GM12875 (cell line): ENCODE measurements around the gene NTN3.

ENCODE experiments used
- H3K4me3 ChIP-seq: one replicate; pipeline ENCODE4 v1.5.1; 2011; ENCODE audit warnings: low read depth, low read length, control low read depth
- CTCF ChIP-seq: IDR thresholded peaks from 2 replicates; pipeline ENCODE4 v1.5.1; 2011; ENCODE audit warnings: low read depth, mild to moderate bottlenecking, control low read depth, inconsistent platforms, low read length, moderate library complexity, borderline replicate concordance; ENCODE audit not compliant: insufficient read depth

The NTN3 gene

DNA sequence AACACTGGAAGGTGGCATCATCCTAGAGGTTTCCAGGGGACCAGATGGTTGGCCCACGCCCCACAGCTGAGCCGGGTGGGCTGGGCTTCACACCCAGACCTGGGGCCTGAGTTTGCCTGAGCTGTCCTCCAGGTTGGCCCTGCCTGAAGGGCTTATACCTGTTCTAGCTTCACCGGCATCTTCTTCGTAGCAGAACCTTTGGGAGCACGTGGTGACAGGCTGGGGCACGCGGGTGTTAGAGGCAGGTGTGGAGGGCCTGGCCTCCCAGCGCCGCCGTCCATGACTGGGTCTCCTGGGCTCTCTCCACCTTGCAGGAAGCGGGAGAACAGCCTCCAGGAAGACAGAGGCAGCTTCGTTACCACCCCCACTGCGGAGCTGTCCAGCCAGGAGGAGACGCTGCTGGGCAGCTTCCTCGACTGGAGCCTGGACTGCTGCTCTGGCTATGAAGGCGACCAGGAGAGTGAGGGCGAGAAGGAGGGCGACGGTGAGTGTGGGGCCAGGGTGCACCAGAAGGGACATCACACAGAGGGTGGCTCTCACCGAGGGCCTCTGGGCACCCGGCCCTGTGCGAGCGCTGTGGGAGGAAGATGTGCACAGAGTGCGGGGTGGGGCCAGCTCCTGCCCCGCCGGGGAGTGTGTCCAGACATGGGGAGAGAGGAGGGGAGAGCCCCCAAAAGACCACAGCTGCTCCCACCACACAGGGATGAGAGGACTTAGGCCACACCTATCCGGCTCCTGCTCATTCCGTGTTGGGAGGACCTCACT lies 15.8 kb upstream of the NTN3 start:
- no peak for TF ChIP-seq CTCF
- no peak overlapping the region for H3K4me3 ChIP-seq

- no peak overlapping the region for H3K4me3 ChIP-seq
- TF ChIP-seq CTCF = no peak
These were observed 14.4 kb upstream of the NTN3 start for GRCh38 chr16:2456551-2457153.

DNA sequence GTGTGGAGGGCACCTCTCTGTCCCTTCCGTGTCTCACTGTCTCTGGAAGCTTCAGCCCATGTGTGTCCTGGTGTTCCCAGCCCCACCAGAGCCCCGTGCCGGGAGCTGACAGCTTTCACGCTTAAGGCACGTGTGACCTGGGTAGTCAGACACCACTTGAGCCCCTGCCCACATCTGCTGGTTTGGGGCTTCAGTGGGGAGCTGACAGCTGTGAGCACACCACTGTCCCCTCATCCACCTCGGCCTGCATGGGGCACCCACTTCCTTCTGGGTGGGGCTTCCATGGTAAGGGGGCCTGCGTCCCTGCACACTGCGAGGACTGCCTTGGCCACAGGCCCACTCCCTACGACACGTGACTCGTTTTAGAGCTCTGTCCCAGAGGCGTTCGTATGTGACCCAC lies 13.8 kb upstream of the NTN3 start:
- no peak for TF ChIP-seq CTCF
- H3K4me3 ChIP-seq = no peak overlapping the region

DNA sequence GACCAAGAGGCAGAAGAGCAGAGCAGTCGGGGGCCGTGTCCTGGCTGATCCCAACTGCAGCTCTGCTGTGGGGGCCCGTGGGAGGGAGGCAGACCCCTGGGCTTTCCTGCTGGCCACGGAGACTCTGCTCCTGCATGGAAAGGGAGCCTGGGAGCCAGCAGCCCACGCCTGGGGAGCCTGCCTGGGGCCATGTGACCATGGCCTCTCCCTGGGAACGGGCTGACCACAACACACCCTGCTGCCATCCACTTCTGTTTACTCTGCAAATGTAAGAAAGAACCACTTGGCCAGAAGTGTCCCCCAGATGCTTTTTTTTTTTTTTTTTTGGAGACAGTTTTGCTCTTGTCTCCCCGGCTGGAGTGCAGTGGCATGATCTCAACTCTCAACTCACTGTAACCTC lies 13.2 kb upstream of the NTN3 start:
- H3K4me3 ChIP-seq = no peak overlapping the region
- no peak for TF ChIP-seq CTCF

DNA sequence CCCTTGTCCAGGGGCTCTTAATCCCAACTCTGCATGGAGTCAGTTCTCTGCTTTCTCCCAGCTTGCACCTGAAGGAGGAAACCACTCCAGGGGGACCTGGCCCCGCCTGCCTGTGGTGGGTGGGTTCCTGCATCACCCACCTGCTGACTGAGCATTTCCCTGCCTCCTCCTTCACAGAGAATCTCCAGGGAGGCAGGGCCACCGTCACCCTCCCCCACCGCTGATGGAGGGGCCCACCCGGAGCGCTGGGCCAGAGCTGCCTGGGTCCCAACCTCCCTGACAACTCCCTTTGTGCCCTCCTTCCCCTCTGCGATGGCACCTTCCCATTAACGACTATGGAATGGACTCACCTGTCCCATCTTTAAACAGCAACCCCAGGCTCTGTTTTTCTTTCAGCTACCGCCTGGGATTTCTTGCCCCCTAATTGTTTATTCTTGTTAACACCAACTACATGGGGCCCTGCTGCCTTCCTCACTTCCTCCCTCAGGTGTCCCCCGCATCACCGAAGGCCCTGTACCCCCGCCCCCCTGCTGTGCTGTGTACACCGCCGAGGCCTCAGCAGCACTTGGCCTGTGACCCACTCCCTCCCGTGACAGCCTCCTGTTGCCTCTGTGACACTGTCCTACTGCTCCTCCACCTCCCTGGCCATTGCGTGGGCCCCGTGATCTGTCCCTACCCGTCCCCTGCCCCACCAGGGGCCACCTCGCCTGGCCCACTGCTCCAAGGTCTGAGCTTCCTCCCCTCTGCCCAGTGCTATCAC lies 12.0 kb upstream of the NTN3 start:
- peak overlapping the region; percentile 83 for H3K4me3 ChIP-seq
- no peak for TF ChIP-seq CTCF

- no peak for TF ChIP-seq CTCF
- H3K4me3 ChIP-seq = peak within 1 kb of the TSS; percentile 83
These were observed 11.3 kb upstream of the NTN3 start, which contains the start of gene TEDC2 for GRCh38 chr16:2459647-2460390. TEDC2 (plus strand) TSS chr16:2460109; CDS start chr16:2460145, 36 bp downstream.
